GM18526 (cell line): Measurements from ENCODE around the gene ZYX.

Experiments used
- POLR2A ChIP-seq: IDR thresholded peaks from 3 replicates; pipeline ENCODE4 v1.6.1; 2011; ENCODE audit not compliant: insufficient read length; ENCODE audit errors: extremely low read depth

Gene ZYX

DNA sequence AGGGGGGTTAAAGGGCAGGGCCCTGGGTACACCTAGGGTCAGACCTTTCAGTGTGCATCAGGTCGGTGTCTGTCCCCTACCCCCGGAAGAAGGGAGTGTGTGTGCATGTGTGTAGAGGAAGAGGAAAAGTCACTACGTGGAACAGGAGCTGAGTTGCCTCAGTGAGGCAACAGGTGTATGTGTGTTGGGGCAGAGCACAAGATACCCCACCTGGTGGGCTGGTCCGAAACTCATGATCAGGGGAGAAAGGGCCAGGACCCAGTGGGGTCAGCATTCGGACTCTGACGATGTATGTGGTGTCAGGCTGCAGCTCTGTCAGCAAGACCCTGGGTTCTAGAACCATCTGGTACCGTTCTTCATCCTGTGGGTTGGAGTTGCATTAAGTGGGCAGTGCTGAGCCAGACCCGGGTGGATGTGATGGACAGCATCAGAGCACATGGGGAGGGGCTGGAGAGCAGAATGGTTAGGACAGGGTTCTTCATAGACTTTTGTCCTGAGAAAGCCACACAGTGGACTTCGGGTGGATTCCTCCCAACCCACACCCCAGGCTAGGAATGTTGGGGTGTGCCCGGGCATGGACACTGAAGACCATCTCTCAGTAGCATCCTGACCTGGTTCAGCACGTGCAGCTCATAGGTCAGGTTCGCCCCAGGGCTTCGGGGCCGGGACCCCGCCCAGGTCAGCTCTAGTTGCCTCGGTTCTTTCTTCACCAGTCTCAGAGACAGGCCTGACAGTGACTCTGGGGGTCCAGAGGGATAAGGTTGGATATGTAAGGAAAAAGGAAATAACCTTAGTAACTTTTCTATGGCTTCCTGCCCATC, 16.8 kb downstream of the ZYX start:
- no peak for TF ChIP-seq POLR2A

- no peak for TF ChIP-seq POLR2A
Observed at GRCh38 chr7:143398616-143399015, 17.5 kb downstream of the ZYX start.

DNA sequence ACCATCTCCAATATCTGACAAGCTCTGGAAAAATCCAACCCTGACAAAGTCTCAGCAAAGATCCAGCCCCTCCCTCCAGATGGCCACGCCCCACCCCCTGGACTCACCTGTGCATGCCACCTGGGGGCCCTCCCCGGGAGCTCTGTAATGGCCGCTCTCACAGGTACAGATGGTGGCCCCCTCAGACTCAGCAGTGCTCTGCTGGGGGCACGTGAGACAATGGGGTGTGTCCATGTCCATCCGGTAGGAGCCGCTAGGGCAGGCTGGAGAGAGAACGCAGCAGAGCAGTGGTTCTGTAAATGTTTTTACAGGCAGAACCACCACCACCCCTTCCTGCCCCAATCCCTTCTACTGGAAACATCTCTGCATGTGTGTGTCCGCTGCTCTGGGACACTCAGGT, 18.0 kb downstream of the ZYX start:
- TF ChIP-seq POLR2A, result no peak

DNA sequence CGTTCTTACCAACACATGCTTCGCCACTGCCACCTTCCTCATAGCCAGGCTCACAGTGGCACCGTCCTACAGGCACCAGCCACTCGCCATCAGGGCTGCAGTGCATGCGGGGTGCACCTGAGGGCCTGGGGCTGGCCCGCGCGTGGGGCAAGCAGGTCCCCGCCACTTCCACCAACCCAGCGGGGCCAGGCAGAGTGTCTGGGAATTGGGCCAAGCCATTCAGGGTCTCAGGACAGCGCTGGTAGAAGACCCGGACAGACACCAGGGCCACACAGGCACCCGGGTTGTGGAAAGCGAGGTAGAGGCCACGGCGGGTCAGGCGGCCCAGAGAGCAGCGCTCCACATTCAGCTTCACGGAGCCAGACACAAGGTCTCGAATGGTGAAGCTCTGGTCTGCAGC, 18.5 kb downstream of the ZYX start:
- no peak for TF ChIP-seq POLR2A

- TF ChIP-seq POLR2A, result no peak
Observed at GRCh38 chr7:143401265-143401664, 20.1 kb downstream of the ZYX start.

DNA sequence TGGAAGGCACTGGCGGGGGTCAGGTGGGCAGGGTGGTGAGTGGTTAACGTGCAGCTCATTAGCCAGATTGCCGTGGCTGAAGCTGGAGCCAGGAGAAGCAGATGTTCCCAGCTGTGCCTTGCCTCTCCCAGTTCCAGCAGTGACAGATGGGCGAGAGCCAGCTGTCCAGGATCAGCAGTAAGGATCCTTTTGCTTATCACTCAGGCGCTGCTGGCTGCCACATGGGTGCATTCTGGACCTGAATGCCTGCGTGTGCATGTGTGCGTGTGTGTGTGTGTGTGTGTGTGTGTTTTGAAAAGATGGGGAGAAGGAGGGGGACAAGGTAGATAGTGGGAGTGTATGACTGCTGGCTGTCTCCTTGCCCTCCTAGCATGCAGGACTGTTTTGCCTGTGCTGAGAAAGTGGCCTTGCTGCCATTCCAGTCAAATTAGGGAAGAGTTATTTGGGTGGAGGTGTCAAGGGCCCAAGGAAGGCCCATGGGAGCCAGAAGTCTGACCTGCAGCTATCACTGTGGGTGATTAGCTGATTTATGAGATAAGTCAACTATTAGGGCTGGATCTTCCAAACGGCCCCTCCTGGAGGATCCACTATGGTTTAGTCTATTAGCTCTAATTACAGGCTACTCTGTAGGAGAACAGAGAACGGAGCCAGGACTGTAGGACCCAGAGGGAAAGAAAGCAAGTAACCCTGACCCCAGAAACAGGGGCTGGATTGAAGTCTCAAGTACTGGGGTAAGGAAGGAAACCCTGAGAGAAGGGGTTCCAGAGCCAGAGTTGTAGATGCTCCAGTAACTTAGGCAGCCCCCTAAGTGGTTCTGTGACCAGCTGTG, 24.2 kb downstream of the ZYX start:
- no peak for TF ChIP-seq POLR2A

DNA sequence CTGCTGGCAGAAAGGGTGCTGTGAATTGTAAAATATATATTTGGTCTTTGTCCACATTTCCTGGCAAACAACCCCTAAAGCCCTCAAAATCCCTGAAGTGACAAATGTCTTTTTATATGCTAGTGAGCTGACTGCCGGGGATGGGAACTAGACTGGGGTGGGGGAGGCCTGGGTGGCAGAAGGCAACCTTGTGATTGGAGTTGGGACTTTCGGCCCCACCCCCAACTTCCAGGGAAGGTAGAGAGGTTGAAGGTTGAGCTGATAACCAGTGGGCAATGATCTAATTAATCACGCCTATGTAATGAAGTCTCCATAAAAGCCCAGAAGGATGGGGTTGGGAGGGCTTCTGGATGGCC, 24.8 kb downstream of the ZYX start:
- TF ChIP-seq POLR2A, result no peak

GRCh38 chr7:143407287-143408251, 26.4 kb downstream of the ZYX start:
- no peak for TF ChIP-seq POLR2A

- no peak for TF ChIP-seq POLR2A
Observed at GRCh38 chr7:143408252-143408685, 27.1 kb downstream of the ZYX start.

- no peak for TF ChIP-seq POLR2A
Observed at GRCh38 chr7:143408686-143409561, 27.8 kb downstream of the ZYX start, which contains the start of gene EPHA1. TSS of gene EPHA1 (minus strand) at chr7:143408856. CDS start at chr7:143408805, 51 bp downstream.

DNA sequence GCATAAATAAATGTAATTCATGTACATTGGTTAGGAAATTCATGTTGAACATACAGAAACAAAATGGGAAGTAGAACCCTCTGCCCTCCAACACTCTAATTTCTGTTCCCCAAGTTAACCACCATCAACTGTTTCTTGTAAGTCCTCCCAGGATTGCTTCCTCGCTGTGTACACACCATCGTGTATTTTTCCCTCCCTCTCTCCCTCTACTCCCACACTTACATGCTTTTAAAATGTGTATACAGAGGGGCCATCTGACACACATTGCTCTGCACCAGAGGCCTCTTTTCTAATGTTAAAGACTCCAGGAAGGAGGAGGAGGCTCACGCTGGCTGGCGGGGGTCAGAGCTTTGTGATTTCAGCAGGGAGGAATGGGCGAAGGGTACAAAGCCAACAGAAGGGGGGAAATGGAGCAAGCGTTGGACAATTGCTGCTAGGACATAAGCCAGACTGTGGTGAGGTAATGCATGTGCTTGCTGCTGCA, 29.4 kb downstream of the ZYX start:
- TF ChIP-seq POLR2A, result no peak

DNA sequence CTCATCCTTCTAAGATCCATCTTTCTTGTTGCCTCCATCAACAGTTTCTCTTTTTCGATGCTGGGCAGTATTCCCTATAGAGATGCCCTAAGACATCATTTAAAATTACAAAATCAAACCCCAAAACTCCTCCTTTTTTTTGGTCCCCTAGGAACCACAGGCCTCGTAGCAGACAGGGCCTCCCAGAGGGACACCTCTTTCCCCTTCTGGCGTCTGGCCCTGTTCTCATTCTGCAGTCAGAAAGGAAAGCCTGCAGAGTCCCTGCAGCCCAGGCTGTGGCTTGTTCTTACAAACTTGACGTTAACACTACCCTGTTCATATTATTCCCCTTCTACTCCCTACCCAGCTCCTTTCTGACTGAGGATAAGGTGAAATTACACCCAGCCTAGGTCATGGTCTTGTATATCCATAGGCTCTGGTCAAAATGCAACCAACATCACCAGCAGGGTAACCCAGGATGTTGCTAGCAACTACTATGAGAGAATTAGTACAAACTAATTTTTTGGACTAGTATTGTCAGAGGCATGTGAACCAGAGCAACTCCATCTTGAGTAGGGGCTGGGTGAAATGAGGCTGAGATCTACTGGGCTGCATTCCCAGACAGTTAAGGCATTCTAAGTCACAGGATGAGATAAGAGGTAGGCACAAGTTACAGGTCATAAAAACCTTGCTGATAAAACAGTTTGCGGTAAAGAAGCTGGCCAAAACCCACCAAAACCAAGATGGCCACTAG, 31.0 kb downstream of the ZYX start:
- no peak for TF ChIP-seq POLR2A

DNA sequence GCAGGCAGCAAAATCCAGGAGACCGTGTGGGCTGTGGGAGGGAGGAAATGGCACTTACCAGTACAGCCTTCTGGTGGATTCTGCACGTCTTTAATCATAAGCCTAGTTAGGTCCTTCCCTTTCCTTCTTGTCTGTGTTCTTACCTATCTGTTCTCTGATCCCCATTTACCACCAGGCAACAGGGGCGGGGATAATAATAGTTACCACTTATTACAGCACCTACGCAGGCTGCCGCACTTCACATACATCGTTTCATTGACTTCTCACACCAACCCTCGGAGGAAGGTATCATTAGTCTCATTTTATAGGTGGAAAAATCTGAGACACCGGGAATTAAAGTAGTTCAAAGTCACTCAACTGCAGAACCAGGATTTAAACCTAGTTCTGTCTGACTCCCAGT, 32.0 kb downstream of the ZYX start:
- no peak for TF ChIP-seq POLR2A
